NCI-H345 (cell line): ENCODE results near the gene RELB.

Source experiments
- DNase-seq: peaks from one replicate; lab custom pipeline; 2025; lab: John Stamatoyannopoulos, UW

Gene RELB

DNA sequence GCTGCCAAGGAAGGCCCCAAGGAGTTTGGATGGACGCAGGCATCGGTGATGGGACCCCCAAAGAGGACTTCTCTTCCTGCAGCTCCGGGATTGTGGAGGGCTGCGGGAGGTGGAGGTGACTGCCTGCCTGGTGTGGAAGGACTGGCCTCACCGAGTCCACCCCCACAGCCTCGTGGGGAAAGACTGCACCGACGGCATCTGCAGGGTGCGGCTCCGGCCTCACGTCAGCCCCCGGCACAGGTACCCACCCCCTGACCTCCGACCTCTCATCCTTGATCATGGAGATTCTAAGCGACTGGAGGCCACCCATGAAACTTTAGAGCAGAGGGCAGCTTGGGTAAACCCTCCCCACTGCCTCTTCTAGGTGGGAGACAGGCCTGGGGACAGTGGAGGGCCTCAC lies 20.7 kb downstream of the RELB start:
- DNase-seq, result no peak

DNA sequence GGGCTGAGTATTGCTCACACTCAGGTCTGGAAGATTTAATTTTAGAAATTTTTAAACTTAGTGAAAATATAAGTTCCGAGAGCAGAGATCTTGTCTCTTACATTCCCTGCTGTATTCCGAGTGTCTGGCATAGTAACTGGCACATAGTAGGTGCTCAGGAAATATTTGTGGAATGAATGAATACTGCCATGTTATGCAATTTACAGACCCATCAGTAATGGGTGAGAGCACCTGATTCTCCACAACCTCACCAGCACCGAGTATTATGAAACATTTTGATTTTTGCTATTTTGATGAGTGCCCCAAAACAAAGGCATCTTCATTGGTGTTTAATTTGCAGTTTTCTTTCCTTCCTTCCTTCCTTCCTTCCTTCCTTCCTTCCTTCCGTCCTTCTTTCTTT lies 21.8 kb downstream of the RELB start:
- no peak for DNase-seq

DNA sequence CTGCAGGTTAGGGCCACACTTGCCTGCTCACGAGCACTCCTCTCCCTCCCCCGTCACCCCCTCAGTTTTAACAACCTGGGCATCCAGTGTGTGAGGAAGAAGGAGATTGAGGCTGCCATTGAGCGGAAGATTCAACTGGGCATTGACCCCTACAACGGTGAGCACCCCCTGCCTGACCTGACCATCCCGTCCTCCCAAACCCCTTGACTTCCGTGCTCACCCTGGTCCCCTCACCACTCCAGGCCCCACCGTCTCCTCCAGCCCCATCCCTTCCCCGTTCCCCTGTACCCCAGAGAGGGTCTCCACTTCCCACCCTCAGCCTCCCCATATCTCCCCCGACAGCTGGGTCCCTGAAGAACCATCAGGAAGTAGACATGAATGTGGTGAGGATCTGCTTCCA lies 24.0 kb downstream of the RELB start:
- DNase-seq, result no peak

DNA sequence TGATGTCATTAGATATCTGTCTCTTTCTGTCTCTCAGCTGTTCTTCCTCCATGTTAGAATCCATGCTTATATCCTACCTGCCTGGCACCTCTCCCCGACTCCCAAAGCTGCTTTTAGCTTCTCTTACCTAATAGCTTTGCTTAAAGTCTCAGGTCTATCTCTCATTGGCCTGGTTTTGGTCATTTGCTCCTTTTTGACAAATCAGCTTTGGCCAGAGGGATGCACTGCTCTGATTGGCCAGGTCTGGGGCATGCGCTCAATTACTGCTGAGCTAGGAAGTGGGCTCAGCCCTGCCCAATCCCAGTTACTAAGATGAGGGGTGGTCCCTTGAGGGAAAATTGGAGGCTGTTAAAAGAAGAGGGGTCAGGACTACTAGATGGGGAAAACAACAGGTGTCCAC lies 26.1 kb downstream of the RELB start:
- DNase-seq, result no peak

DNA sequence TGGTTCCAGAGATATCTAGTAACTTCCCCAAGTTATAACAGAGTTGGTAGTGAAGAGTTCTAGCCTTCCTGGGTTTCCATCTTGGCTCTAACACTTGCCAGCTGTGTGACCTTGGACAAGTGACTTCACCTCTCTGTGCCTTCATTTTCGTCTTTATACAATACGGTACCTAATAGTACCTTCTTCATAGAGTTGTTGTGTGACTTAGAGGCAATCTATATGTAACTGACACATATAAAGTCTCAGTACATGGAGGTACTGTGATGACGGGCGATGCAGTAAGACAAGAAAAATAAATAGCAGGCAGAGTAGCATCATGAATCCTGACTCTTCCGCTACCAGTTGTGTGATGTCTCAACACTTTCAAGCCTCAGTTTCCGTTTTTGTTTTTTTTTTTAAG lies 29.6 kb downstream of the RELB start:
- DNase-seq, result no peak

DNA sequence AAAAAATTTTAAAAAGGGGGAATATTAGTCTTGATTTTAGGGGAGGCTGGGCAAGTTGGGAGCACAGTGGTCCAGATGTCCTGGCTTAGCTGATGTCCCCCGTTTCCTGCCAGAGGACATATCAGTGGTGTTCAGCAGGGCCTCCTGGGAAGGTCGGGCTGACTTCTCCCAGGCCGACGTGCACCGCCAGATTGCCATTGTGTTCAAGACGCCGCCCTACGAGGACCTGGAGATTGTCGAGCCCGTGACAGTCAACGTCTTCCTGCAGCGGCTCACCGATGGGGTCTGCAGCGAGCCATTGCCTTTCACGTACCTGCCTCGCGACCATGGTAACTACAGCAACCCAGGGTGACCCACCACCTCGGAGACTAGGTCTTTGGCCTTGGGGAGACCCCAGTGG lies 31.2 kb downstream of the RELB start:
- DNase-seq, result no peak

DNA sequence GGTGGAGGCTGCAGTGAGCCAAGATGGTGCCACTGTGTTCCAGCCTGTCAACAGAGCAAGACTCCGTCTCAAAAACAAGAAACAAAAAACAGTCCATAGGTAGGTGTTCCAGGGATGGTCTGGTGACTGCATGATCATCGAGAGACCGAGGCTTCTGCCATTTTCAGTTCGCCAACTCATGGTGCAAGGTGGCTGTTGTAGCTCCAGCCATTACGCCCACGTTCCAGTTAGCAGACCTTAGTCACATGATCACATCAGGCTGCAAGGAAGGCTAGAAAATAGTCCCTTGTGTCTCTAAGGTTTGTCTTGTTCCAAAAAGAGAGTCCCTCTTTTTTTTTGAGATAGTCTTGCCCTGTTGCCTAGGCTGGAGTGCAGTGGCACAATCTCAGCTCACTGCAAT lies 34.5 kb downstream of the RELB start:
- no peak for DNase-seq

DNA sequence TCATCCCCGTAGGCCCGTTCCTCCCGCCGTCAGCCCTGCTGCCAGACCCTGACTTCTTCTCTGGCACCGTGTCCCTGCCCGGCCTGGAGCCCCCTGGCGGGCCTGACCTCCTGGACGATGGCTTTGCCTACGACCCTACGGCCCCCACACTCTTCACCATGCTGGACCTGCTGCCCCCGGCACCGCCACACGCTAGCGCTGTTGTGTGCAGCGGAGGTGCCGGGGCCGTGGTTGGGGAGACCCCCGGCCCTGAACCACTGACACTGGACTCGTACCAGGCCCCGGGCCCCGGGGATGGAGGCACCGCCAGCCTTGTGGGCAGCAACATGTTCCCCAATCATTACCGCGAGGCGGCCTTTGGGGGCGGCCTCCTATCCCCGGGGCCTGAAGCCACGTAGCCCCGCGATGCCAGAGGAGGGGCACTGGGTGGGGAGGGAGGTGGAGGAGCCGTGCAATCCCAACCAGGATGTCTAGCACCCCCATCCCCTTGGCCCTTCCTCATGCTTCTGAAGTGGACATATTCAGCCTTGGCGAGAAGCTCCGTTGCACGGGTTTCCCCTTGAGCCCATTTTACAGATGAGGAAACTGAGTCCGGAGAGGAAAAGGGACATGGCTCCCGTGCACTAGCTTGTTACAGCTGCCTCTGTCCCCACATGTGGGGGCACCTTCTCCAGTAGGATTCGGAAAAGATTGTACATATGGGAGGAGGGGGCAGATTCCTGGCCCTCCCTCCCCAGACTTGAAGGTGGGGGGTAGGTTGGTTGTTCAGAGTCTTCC lies 36.3 kb downstream of the RELB start:
- DNase-seq, result no peak

DNA sequence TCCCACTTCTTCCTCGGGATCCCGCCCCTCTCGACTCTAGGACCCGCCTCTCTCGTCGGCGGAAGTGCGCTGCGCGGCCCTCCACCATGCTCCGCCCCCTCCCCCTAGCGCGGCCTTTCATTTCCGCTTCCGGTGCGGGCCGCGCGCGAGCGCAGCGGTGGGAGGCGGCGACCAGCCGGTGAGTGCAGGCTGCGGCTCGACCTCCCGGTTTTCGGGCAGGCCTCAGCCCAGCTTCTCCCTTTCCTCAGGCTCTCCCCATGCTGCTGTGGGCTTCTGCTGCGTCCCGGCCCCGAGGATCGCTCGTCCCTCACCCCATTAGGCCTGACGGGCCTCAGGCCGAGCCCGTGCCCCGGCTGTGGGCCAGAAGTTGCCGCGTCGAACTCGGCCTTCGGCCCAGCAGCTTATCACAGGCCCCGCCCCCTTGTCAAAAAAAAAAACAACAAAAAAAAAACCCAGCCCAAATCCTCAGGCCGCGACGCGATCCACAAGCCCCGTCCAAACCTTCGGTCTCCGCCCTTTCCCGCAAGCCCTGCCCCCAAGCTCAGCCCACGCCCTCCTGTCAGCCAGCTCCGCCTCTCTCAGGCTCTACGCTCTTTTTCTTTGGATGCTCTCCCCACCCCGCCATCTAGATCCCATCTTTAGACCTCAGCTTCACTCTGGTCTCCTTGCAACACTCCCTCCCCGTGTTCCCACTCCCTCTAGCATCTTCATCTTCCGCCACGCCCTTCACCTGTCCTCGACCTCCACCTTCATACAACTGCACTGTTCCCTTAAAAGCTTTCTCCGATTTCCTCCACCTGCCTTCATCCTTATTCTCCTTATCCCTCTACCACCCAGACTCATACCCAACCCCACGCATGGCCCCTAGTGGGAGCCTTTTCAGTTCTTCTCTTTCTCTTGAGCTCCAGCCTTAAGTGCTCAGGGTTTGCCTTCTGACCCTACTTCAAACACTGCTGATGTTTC lies 37.9 kb downstream of the RELB start, which contains the start of gene CLASRP:
CLASRP (plus strand) TSS at position 115 of the 963 bp plus-strand sequence. CDS start 1,168 bp downstream, outside the sequence.
- DNase-seq, result peak; percentile 87

DNA sequence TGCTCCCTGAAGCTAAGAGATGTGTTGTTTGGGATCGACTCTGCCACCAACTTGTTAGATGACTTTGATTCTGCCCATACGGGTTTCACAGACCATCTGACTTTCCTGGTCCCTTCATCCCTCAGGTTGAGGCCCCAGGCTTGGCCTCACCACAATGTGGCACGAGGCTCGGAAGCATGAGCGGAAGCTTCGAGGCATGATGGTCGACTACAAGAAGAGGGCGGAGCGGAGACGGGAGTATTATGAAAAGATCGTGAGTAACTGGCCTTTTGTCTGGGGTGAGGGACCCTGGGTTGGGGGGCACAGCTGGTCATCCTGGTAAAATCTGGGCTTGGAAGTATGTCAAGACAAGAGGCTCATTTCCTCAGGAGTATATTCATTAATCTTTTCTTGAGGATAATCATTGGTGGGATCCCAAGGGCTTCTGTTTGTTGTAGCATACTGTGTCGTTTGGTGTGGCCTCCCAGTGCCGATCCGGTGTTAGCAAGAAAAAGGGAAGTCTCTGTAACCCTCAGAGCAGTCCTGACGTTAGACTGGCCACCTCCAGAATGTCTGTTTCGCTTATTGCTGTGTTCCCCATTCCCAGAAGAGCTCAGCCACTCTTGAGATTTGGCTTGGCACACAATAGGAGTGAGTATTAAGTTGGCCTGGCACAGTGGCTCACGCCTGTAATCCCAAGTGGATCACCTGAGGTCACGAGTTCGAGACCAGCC lies 39.0 kb downstream of the RELB start:
- DNase-seq, result no peak

DNA sequence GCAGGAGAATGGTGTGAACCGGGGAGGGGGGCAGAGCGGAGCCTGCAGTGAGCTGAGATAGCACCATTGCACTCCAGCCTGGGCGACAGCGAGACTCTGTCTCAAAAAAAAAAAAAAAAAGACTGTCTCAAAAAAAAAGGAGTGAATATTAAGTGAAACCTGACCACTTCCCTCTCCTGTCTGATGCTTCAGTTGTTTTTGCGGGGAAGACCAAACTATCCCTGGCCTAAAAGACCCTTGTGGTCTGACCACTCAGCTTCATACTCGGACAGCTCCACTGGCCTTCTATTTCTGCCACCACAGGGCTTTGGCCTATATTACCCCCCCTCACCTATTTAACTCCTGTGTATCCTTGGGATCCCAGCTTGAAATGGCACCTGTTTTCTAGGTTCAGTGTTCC lies 39.9 kb downstream of the RELB start:
- no peak for DNase-seq

DNA sequence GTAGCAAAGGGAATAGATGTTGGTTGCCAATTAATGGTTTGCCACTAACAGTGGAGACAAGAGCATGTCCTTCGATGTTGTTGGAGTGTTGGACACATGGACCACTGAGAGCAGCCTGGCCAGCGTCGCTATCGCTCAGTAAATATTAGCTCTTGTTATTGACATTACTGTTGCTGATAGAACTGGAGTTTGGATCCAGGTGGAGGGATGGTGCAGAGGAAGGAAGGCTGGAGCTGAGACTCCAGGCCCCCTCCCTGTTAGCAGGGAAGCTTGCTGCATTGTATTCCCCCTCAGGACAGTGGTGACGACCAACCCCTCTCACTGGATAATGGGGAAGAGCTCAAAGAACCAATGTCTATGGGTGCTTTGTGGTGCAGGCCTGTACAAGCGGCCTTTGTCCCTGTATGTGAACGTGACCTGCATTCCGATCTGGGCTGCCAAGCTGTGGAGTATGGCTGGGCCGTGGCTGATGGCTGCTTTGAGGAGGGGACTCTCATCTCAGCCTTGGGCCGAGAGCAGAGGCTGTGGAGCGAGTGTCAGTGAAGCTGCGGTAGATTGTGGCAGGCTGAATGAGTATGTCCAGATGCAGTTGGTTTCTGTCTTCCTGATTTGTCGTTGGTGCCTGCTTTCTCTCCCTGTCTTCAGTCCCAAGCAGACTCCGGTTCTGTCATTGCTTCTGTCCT lies 44.5 kb downstream of the RELB start:
- no peak for DNase-seq

DNA sequence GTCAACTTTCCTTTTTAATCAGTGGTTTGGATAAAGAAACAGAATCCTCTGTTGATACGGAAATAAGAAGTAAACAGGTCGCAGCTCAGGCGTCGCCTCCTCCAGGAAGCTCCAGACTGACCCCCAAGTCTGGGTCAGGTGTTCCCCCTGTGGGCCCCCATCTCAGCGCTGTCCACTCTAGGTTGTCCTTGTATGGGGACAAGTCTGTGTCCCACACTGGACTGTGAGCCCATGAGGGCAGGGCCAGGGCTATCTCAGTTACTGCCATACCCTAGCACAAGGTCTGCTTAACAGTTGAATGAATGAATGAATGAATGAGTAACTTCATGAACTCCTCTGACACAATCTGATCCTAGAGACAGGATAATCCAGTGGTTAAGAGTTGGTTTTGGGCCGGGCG lies 45.1 kb downstream of the RELB start:
- DNase-seq, result no peak

DNA sequence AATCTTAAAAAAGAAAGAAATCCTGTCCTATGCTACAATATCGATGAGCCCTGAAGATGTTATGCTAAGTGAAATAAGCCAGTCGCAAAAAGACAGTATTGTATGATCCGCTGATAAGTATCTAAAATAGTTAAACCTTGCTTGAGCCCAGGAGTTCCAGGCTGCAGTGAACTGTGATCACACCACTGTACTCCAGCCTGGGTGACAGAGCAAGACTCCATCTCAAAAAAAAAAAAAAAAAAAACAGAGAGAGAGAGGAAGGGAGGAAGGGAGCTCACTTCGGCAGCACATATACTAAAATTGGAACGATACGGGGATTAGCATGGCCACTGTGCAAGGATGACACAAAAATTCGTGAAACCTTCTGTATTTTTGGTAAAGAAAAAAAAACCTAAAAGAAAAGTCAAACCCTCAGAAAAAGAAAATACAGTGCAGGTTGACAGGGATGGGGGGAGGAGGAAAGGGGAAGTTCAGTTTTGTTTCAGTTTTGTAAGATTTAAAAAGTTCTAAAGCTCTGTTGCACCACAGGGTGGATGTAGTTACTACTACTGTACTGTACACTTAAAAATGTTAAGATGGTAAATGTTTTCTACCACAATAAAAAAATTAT lies 46.0 kb downstream of the RELB start:
- DNase-seq, result no peak

DNA sequence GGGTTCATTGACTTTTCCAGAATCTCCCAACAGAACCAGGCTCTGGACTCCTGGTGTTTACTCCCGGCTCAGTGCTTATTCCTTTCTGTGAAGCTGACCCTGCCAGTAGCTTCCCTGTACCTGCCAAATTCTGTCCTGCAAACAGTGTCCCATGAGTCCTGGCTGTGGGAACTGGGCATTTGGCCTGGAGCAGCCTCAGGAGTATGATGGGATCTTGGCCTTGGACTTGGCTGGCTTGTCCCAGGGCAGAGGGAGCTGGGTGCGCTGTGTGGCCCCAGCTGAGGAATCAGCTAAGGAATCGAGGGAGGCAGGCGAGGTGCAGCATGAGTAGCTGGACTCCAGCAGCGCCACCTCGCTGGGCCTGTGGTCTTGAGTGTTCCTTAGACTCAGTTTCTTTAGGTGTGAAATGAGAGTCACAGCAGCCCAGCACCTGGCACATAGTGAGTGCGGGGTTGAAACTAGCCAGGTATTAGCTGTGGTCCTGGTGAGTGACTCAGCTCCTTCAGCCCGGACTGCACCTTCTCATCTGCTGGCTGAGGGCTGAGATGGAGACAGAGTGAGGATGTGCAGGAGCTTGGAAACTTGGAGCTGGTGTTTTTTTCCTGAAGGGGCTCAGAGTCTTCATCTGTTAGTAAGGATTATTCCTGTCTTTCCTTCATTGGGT lies 47.9 kb downstream of the RELB start:
- no peak for DNase-seq

DNA sequence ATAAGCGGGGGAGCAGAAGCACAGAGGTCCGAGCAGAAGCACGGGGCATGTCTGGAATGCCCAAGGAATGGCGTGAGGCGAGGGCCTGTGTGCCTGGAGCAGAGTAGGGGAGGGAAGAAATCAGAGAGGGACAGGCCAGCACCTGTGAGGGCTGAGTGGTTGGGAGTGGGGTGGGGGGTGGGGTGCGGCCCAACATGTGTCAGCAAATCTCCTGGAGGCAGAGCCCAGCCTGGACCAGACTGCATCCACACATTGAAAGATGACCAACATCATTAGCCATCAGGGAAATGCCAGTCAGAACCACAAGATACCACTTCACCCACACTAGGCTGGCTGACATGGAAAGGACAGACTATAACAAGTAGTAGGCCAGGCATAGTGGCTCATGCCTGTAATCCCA lies 48.8 kb downstream of the RELB start:
- no peak for DNase-seq

DNA sequence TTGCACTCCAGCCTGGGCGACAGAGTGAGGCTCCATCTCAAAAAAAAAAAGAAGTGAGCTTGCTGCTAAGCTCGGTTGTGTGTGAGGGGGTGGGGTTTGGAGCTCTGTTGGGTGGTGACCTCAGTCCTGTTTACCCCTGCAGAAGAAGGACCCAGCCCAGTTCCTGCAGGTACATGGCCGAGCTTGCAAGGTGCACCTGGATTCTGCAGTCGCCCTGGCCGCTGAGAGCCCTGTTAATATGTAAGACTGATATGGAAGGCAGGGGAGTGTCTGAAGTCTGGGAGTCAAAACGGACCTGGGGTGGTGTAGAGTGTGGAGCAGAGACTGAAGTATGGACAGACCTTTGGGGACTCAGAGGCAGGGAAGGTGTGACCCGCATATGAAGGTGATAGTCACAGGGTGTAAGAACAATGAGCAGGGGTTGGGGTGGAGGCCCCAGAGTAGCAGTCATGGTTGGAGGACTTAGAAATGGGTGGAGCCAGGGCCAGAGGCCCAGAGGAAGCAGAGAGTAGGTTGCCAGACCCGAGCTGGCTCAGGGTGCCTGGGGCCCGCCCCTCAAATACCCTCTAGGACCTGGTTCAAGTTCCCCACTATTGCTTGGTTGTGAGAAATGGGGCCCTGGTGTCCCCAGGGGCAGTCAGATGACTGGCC lies 50.8 kb downstream of the RELB start:
- DNase-seq, result no peak

DNA sequence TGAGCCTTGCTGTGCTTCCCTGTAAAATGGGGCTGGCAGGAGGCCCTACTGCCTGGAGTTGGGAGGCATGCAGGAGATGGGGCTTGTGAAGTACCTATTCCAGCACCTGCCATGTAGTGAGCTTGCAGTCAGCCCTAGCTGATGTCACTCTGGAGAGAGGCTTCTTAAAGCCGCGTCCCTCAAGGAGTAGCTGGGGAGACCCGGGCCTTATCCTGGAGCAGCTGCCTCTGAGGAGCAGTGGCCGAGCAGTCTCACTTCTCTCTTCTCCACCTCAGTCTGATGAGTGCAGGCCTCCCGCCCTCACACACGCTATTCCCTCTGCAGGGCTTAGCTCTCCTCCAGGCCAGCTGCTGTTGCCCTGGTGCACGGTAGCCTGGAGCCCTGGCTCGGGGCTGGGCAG lies 55.6 kb downstream of the RELB start:
- no peak for DNase-seq

DNA sequence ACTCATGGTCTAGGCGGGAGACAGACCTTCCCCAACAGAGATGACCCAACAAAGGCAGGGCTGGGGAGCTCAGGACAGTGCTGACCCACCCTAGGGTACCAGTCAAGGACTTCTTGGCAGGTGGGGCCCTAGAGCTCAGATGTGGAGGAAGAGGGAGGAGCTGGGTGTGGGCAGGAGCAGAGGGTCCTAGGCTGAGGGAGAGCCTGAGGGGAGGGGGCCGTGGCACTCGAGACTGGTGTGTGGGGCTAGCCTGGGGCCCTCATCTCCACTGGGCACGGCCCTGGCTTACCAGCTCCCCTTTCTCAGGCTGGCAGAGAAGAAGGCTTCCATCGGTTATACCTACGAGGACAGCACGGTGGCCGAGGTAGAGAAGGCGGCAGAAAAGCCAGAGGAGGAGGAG lies 56.2 kb downstream of the RELB start:
- no peak for DNase-seq

DNA sequence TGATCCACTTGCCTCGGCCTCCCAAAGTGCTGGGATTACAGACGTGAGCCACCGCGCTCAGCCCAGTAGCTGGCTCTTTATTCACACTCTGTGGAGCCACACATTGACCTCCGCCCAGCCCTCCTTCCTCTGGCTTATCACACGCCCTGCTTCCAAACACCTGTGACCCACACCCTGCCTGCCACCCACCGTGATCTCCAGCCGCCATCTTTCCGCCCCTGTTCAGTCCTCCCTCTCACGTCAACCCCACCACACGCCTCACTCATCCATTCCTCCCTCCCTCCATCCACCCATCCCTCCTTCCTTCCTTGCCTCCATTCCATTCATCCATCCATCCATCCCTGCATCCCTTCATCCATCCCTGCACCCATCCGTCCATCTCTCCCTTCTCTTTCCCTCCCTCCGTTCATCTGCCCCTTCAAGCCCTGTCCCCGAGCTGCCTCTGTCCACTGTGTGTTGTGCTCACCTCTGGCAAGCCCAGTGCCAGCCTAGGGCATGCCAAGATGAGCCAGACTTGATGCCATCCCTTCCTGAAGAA lies 57.4 kb downstream of the RELB start:
- no peak for DNase-seq
